Adrenal gland (tissue), 12 donors: ENCODE results near the gene TASOR2. TPM values are rescaled to one million over a fixed set of nuclear protein-coding genes. Genes with fewer than 3 reads are reported as not detected.

Experiments
- DNase-seq, 7 donors: peaks; one replicate each; pipeline ENCODE4 v3.0.0-alpha.2; 2019 to 2020
- H3K27ac ChIP-seq, 5 donors: fragments of 200-600 bp; sonication (generic) in 4 of 5; 1 replicate in 3 of 5; 2 replicates in 2 of 5; pipeline versions ENCODE4 v1.5.1 to v1.8.0; 2016 to 2020; ENCODE audit warnings: mild to moderate bottlenecking in 1 of 5
- H3K27me3 ChIP-seq: fragments of 200-600 bp; 2 replicates; pipeline ENCODE4 v1.8.0; 2021
- H3K36me3 ChIP-seq, 2 donors: fragments of 200-600 bp; replicated peaks in 1 of 2; 1 replicate in 1 of 2; 2 replicates in 1 of 2; pipeline versions ENCODE4 v1.5.1 to v1.8.0; 2018 to 2022
- H3K4me1 ChIP-seq, 2 donors: fragments of 200-600 bp; replicated peaks in 1 of 2; 1 replicate in 1 of 2; 2 replicates in 1 of 2; pipeline versions ENCODE4 v1.5.1 to v1.8.0; 2018 to 2021
- H3K4me3 ChIP-seq, 4 donors: fragments of 200-600 bp; sonication (generic) in 3 of 4; one replicate each; pipeline ENCODE4 v1.5.1; 2016 to 2018
- H3K9me3 ChIP-seq, 3 donors: fragments of 200-600 bp; sonication (generic) in 1 of 3; replicated peaks in 1 of 3; 1 replicate in 2 of 3; 2 replicates in 1 of 3; pipeline versions ENCODE4 v1.5.1 to v1.8.0; 2016 to 2021
- POLR2A ChIP-seq, 2 donors: fragments of 450-650 bp; IDR thresholded peaks; one replicate each; pipeline ENCODE4 v1.6.1; 2017; ENCODE audit warnings: antibody characterized with exemption in 2 of 2, mild to moderate bottlenecking in 2 of 2, moderate library complexity in 1 of 2
- WGBS, 4 donors: extraction: QIAGEN DNeasy Blood & Tissue Kit in 2 of 4; methylation state at CpG; one replicate each; pipeline versions ENCODE4 v1.1.5 to v1.1.7; 2013 to 2017; 5-methylcytosine and 5-hydroxymethylcytosine counted together
- intact Hi-C, 2 donors: fragments of 100-400 bp; cut with DNase I; formaldehyde crosslinking; loops; one replicate each; pipeline versions ENCODE4 v1.14.1 to v1.15.0; 2022 to 2023
- polyA plus RNA-seq, 3 donors: library from polyadenylated mRNA; stranded (reverse); fragments of 200-250 nt in 2 of 3; fragments of 350-450 nt in 1 of 3; fragmentation: Illumina TruSeq in 1 of 3; extraction: RNeasy Lipid Tissue Mini Kit (QIAGEN cat#74804) in 1 of 3; gene quantifications; one replicate each; pipeline ENCODE4 v1.2.3, GENCODE V29; 2013 to 2014
- total RNA-seq, 9 donors: library from RNA; depleted of rRNA in 4 of 9; stranded (reverse); fragments of >200 nt in 4 of 9; fragments of 120-200 nt in 1 of 9; fragmentation: NEBNext Ultra II Directional in 1 of 9; extraction: Animal tissue kit (Norgen Biotek cat#: 25700) in 1 of 9; gene quantifications; one replicate each; pipeline versions ENCODE4 v1.1.0 to v1.2.4, GENCODE V29; 2013 to 2023
- TF ChIP-seq, protein P1 (sequence below), 6 experiments: fragments of 450-650 bp in 4 of 6; fragments of 200-600 bp in 2 of 6; sonication (generic) in 1 of 6; IDR thresholded peaks; 1 replicate in 5 of 6; 2 replicates in 1 of 6; pipeline versions ENCODE4 v1.5.1 to v1.8.0; 2016 to 2021; ENCODE audit warnings: antibody characterized with exemption in 6 of 6, mild to moderate bottlenecking in 2 of 6, moderate library complexity in 1 of 6
- donor health status: healthy with polysubstance abuse.
- donor health status: Bipolar disorder and iron deficiency.
- donor health status: DM: yes; HTN: yes; CAD: no.
- donor health status: DM: no; HTN: no; CAD: no.
- donor health status: DM: no; HTN: no; CAD: no.
- donor health status: DM: yes; HTN: yes; CAD: no.

TASOR2 gene
- total and polyA plus RNA-seq, 12 donors = 15.4 to 182 (median 51.1) TPM

- 77 to 89% (median 86%) methylated on average over 4 of the region's 4 CpGs for WGBS, 4 donors
- H3K9me3 ChIP-seq = no peaks in the 10 kb centered on the region
- no peak overlapping the region for H3K27ac ChIP-seq
- no peak overlapping the region for H3K4me3 ChIP-seq
- no peak for DNase-seq
- peaks cover 0 to 5% of the 10 kb centered on the region in 2 donors for H3K4me1 ChIP-seq
- TF ChIP-seq, protein P1, sequence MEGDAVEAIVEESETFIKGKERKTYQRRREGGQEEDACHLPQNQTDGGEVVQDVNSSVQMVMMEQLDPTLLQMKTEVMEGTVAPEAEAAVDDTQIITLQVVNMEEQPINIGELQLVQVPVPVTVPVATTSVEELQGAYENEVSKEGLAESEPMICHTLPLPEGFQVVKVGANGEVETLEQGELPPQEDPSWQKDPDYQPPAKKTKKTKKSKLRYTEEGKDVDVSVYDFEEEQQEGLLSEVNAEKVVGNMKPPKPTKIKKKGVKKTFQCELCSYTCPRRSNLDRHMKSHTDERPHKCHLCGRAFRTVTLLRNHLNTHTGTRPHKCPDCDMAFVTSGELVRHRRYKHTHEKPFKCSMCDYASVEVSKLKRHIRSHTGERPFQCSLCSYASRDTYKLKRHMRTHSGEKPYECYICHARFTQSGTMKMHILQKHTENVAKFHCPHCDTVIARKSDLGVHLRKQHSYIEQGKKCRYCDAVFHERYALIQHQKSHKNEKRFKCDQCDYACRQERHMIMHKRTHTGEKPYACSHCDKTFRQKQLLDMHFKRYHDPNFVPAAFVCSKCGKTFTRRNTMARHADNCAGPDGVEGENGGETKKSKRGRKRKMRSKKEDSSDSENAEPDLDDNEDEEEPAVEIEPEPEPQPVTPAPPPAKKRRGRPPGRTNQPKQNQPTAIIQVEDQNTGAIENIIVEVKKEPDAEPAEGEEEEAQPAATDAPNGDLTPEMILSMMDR (IDR thresholded peaks at IDR 0.05) = no peak
- TF ChIP-seq POLR2A (IDR thresholded peaks at IDR 0.05) = no peak
- intact Hi-C loops = no loop called here
- no peaks in the 10 kb centered on the region for H3K27me3 ChIP-seq
- peaks cover 0 to 33% of the 10 kb centered on the region in 2 donors for H3K36me3 ChIP-seq
These were observed 46.1 kb downstream of the TASOR2 start for GRCh38 chr10:5730766-5731165.

DNA sequence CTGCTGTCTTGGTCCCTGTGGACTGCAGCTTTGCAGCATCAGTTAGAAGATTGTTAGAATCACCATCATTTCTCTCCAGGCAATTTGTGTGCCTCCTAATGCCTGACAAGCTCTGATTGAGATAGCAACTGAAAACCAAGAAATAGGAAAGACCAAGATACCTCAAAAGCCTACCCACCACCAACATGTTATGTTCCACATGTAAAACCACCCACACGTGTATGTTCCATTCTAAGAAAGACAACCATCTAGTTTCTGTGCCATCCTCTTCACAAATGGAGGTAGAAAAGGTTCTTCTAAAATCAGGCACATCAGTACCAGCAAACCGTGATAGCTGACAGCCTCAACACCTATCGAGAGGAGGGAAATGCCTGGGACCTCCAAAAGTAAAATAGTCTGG lies 46.9 kb downstream of the TASOR2 start:
- WGBS, 4 donors = 59 to 95% (median 89%) methylated on average over 3 of the region's 3 CpGs
- no peak for TF ChIP-seq POLR2A (IDR thresholded peaks at IDR 0.05)
- TF ChIP-seq, protein P1 (IDR thresholded peaks at IDR 0.05) = no peak
- intact Hi-C loops = no loop called here

GRCh38 chr10:5732141-5732540 lies 47.5 kb downstream of the TASOR2 start:
- 21 to 46% (median 43%) methylated on average over 4 of the region's 4 CpGs for WGBS, 4 donors
- TF ChIP-seq, protein P1 (IDR thresholded peaks at IDR 0.05) = no peak
- TF ChIP-seq POLR2A (IDR thresholded peaks at IDR 0.05) = no peak

More for the DNA sequence above, 46.9 kb downstream of the TASOR2 start:
- Histone ChIP-seq H3K4me3 (no peak overlapping the region), H3K9me3 (no peaks in the 10 kb centered on the region), H3K27ac (peak overlapping the region in 1 of 5 donors; percentile 41), H3K27me3 (no peaks in the 10 kb centered on the region), H3K4me1 (peaks cover 0 to 5% of the 10 kb centered on the region in 2 donors), H3K36me3 (peaks cover 0 to 33% of the 10 kb centered on the region in 2 donors)
- no peak for DNase-seq

More at GRCh38 chr10:5732141-5732540, 47.5 kb downstream of the TASOR2 start:
- peak; percentile 30 to 68 (median 41) for DNase-seq
- Histone ChIP-seq H3K4me1 (peaks cover 0 to 5% of the 10 kb centered on the region in 2 donors), H3K27me3 (no peaks in the 10 kb centered on the region), H3K4me3 (no peak overlapping the region), H3K9me3 (no peaks in the 10 kb centered on the region), H3K36me3 (peaks cover 0 to 33% of the 10 kb centered on the region in 2 donors), H3K27ac (peak overlapping the region in 2 of 5 donors; percentile 32 to 41)
- intact Hi-C loops = no loop called here

Other genes with a start within 250 kb of the TASOR2 start
- gene CALML5, start 185.3 kb upstream of the TASOR2 start, total RNA-seq = not detected
- gene CALML5, start 185.3 kb upstream of the TASOR2 start, polyA plus RNA-seq = not detected
- gene CALML3, start 159.9 kb upstream of the TASOR2 start, total RNA-seq = not detected
- gene CALML3, start 159.9 kb upstream of the TASOR2 start, polyA plus RNA-seq = under 1 TPM in 1 of 3 donors, not detected in 2; 0.07 TPM
- gene ASB13, start 18.2 kb upstream of the TASOR2 start, total RNA-seq = 10 to 100 TPM; 34.6 to 65.9 (median 48.9) TPM
- gene ASB13, start 18.2 kb upstream of the TASOR2 start, polyA plus RNA-seq = 10 to 100 TPM; 24.4 to 44.8 (median 39.1) TPM
- 100 to 1,000 TPM; 182 to 412 (median 239) TPM for gene GDI2, start 128.6 kb downstream of the TASOR2 start, total RNA-seq
- 100 to 1,000 TPM in 1 of 3 donors, 10 to 100 TPM in 2; 45.3 to 377 (median 48.2) TPM for gene GDI2, start 128.6 kb downstream of the TASOR2 start, polyA plus RNA-seq
- 10 to 100 TPM in 3 of 9 donors, 1 to 10 TPM in 6; 5.9 to 12.4 (median 7.1) TPM for gene ANKRD16, start 205.1 kb downstream of the TASOR2 start, total RNA-seq
- 1 to 10 TPM; 4.0 to 6.1 (median 5.8) TPM for gene ANKRD16, start 205.1 kb downstream of the TASOR2 start, polyA plus RNA-seq
- 100 to 1,000 TPM in 5 of 9 donors, 10 to 100 TPM in 4; 68.9 to 165 (median 106) TPM for gene FBH1, start 205.4 kb downstream of the TASOR2 start, total RNA-seq
- 100 to 1,000 TPM in 2 of 3 donors, 10 to 100 TPM in 1; 91.4 to 154 (median 137) TPM for gene FBH1, start 205.4 kb downstream of the TASOR2 start, polyA plus RNA-seq